Mesodermal cell (in vitro differentiated cells): ENCODE results near the gene DLG2.

Experiments
- H3K27ac ChIP-seq: 2 replicates; pipeline ENCODE4 v1.7.0; 2013; ENCODE audit warnings: mild to moderate bottlenecking, low read depth, low read length, moderate library complexity; ENCODE audit not compliant: severe bottlenecking
- H3K36me3 ChIP-seq: 2 replicates; pipeline ENCODE4 v1.7.1; 2013; ENCODE audit warnings: mild to moderate bottlenecking, low read length, moderate library complexity; ENCODE audit not compliant: control insufficient read depth, insufficient read depth
- H3K4me1 ChIP-seq: one replicate; pipeline ENCODE4 v1.7.1; 2013; ENCODE audit warnings: mild to moderate bottlenecking, low read length; ENCODE audit not compliant: insufficient read depth, control insufficient read depth, poor library complexity, severe bottlenecking
- H3K4me3 ChIP-seq: 2 replicates; pipeline ENCODE4 v1.7.0; 2013; ENCODE audit warnings: low read length, control low read depth, mild to moderate bottlenecking; ENCODE audit not compliant: insufficient read depth, poor library complexity, severe bottlenecking; ENCODE audit errors: extremely low read depth
- H3K9me3 ChIP-seq: 2 replicates; pipeline ENCODE4 v1.7.1; 2013; ENCODE audit warnings: mild to moderate bottlenecking, low read length, moderate library complexity; ENCODE audit not compliant: control insufficient read depth
- WGBS, 2 experiments: methylation state at CpG; one replicate each; pipeline ENCODE4 v1.1.5; 2013; ENCODE audit warnings: missing lambda C conversion rate in 2 of 2; ENCODE audit not compliant: insufficient coverage in 2 of 2; 5-methylcytosine and 5-hydroxymethylcytosine counted together

Gene DLG2

DNA sequence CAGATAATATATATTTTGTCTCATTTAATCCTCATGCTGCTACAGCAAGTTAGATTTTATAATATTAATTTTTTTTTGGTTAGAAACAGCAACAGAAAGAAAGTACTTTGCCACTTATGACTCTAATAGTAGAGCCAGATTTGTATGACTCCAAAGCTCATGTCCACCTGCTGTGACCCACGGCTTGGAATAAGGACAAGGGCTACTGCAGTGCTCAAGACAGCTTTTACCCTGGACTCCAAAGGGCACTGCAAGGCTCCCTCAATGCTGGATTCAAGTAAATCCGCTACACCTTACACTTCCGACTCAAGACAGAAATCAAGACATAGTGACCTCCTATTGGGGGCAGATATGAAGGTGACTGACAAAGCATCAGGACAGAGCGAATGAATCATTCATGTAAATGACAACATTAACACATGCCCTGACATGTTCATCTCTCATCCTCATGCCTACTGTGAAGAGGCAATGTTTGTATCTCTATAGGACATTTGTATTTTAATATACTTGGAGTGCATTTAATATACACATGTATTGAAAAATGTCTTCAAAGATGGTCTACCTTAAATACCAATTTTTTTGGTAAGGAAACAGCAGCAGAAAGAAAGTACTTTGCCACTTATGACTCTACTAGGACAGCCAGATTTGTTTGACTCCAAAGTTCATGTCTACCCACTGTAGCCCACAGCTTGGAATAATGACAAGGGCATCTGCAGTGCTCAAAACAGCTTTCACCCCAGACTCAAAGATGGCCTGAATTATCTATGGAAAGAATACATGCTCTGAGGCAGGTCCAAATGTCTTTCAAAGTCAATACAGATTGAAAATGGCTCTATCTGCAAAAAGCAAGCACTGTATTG, 1965.4 kb downstream of the DLG2 start:
- Histone ChIP-seq H3K4me3 (no peak overlapping the region), H3K9me3 (no peaks in the 10 kb centered on the region), H3K4me1 (peaks cover 4% of the 10 kb centered on the region), H3K36me3 (no peaks in the 10 kb centered on the region), H3K27ac (no peak overlapping the region)
- 83 to 100% methylated on average over 1 of the region's 4 CpGs for WGBS, 2 experiments

DNA sequence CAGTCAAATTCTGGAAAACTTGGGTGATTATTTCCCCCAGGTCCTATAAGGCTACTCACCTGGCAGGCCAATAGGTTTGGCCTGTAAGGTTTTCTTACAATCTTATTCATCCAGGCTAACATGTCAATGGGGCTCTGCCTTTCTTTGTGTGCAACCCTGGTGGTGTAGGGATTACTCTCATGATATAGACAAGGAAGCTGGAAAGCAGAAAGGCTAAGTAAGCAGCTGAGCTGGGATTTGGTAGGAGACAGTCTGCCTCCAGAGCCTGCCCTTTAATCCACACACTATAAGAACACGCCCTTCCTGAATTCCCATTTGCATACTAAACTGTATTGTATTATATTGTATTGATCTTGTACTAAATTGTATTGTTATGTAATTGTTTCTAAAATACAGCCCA, 1967.7 kb downstream of the DLG2 start:
- Histone ChIP-seq H3K4me3 (no peak overlapping the region), H3K9me3 (no peaks in the 10 kb centered on the region), H3K4me1 (peaks cover 4% of the 10 kb centered on the region), H3K27ac (no peak overlapping the region), H3K36me3 (no peaks in the 10 kb centered on the region)
- WGBS, 2 experiments, result no CpG with 5 or more reads among the region's 1 CpG

DNA sequence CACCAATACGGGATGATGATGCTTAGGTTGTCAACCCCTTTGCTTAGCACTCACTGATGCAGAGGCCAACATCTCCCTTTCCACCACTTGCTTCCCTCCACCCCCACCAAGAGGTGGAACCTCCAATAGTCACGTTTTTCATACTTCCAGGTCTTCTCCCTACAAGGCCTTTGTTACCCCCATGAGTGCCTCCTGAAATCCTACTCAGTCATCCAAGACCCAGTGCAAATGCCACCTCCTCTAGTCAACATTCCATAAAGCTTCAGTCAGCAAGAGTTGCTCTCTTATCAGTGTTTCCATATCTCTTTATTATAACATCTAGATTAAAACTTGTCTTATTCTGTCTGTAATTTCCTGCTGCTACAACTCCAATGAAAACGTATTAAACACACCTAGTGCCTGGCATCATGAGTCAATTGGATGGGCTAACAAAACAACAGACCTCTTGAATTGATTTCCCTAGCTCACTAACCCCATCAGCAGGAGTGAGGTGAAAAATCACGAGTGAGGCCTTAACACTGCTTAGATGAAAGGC, 1970.3 kb downstream of the DLG2 start:
- H3K4me3 ChIP-seq, result no peak overlapping the region
- no peaks in the 10 kb centered on the region for H3K4me1 ChIP-seq
- no peak overlapping the region for H3K27ac ChIP-seq
- WGBS, 2 experiments, result 73 to 75% methylated on average over 1 of the region's 4 CpGs
- H3K9me3 ChIP-seq, result no peaks in the 10 kb centered on the region
- no peaks in the 10 kb centered on the region for H3K36me3 ChIP-seq

DNA sequence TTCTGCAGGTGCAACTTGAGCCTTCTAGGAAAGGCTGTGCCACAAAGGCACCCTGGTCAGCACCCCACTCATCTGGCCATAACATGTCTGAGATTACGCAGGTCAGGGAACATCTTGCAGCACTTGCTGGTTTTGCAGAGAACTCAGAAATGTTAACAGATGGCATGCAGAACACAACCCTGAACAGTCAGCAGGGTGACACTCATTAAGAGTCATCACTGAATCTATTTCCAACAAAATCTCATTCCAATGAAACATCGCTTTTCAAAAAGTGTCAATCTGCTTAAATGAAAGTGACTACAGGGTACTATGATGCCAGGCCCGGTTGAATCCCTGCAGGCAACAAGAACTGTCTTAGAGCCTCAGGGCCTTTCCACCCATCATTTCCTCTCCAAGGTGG, 1971.2 kb downstream of the DLG2 start:
- no peaks in the 10 kb centered on the region for H3K36me3 ChIP-seq
- WGBS, 2 experiments, result 90 to 100% methylated on average over 2 of the region's 3 CpGs
- H3K4me3 ChIP-seq, result no peak overlapping the region
- no peaks in the 10 kb centered on the region for H3K9me3 ChIP-seq
- H3K4me1 ChIP-seq, result no peaks in the 10 kb centered on the region
- no peak overlapping the region for H3K27ac ChIP-seq

DNA sequence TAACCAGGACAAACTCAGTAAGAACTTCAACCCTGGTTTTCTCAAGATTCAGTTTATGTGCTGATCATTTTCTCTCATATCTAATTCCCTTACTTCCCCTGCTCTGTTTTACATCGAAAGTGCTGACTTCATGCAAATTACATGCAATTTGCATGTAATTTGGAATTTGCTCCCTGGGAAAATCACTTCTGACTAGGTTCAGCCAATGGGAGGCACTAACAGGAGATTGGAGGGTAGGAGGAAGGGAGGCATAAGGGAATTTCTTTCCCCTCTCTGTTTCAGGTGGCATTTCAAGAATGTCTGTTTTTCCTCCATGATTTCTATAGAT, 1977.7 kb downstream of the DLG2 start:
- Histone ChIP-seq H3K9me3 (no peaks in the 10 kb centered on the region), H3K4me1 (no peaks in the 10 kb centered on the region), H3K4me3 (no peak overlapping the region), H3K27ac (no peak overlapping the region), H3K36me3 (no peaks in the 10 kb centered on the region)
- 83 to 86% methylated on average over 1 of the region's 1 CpG for WGBS, 2 experiments

DNA sequence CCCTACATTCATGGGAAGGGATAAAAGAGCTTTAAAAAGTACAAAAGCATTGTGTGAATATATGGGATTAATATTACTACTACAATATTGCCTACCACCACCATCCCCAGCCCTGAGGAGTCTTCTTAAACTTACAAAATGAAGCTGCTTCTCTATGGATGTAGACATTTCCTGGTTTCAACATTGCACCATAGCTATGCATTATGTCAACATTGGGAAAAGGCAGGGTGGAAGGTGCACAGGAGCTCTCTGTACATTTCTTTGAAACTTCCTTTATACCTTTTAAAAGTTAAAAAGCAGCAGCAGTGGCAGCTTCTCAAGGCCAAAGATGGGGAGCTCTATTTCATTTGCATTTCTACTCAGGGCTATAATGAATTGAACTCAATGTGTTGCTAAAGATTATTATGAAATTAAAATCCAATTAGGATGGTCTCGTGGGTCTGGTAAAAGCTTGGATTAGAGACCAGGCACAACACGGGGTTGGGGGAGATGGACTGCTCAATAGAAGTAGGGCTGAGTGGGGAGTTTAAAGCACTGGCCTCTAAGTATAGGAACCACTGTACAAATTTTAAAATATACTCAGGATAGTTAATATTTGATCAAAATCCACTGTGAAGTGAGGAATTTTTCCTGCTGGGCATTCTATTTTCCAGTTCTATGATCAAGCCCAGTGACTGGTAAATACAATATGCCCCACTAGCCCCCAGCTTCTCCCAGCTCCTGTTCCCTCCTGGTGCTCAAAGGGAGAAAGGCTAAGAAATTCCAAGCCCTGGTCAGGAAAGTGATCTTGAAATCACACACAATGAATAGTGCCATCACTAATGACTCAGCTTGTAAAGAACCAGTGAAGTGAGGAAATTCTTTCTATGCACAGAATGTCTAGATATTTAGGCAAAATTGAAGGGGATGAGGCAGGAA, 1978.3 kb downstream of the DLG2 start:
- Histone ChIP-seq H3K4me1 (no peaks in the 10 kb centered on the region), H3K36me3 (no peaks in the 10 kb centered on the region), H3K27ac (no peak overlapping the region), H3K9me3 (no peaks in the 10 kb centered on the region), H3K4me3 (no peak overlapping the region)
- 80 to 88% methylated on average over 1 of the region's 2 CpGs for WGBS, 2 experiments

DNA sequence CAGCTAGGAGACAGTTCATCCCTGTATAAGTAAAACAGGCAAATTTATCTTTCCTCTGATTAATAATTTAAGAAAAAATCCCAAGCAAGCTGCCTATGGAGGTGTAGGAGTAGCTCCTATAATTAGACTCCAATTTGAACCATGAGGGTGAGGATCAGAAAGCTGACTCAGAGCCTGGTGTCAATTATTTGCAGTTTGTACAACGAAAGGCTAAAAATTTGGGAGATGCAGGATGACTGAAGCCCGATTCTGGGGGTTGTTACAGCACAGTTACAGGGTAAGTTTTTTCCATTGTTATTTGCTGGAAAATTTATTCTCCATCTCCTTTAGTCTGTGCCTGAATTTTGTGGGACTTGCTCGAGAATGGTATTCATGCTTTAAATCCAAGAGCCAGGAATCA, 1981.6 kb downstream of the DLG2 start:
- H3K4me3 ChIP-seq, result no peak overlapping the region
- no peaks in the 10 kb centered on the region for H3K36me3 ChIP-seq
- H3K9me3 ChIP-seq, result no peaks in the 10 kb centered on the region
- H3K4me1 ChIP-seq, result peaks cover 3% of the 10 kb centered on the region
- WGBS, 2 experiments, result 100% methylated on average over 1 to 2 of the region's 3 CpGs
- H3K27ac ChIP-seq, result no peak overlapping the region

DNA sequence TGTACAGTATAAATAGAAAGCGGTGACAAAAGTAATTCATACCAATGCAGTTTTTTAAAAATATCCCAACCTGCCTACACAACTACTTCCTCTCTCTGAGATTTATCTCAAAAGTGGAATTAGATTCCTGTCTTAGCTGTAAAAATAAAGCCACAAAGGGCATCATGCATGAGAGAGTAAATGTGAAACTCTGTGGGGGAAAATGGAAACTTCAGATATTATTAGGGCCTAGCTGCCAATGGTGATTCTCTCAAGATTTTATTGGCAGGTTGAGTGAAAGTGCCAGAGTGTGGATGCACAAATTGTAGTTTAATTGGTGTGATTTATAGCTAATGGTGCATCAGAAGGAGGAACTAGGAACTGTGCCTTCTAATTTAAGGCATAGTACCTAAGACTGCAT, 1984.0 kb downstream of the DLG2 start:
- WGBS, 2 experiments, result no CpG with 5 or more reads among the region's 1 CpG
- Histone ChIP-seq H3K4me1 (peaks cover 3% of the 10 kb centered on the region), H3K27ac (no peak overlapping the region), H3K4me3 (no peak overlapping the region), H3K9me3 (no peaks in the 10 kb centered on the region), H3K36me3 (no peaks in the 10 kb centered on the region)

DNA sequence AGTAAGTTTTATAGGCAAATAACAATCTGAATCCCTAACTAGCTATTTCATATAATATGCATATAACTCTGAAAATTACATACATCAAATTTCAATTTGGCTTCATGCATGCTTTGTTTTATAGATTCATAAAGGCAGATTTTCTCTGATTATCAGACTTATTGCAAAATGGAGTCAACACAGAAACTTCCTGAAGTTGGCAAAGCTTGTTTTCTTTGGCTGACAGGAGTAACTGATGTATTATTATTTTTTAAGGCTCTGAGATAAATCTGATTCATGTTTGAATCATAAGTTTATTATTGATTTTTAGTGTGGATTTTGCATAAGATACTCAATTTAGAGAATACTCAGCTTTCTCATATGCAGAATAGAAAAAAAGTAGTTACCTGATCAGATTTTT, 1984.6 kb downstream of the DLG2 start:
- Histone ChIP-seq H3K4me3 (no peak overlapping the region), H3K4me1 (peaks cover 3% of the 10 kb centered on the region), H3K27ac (no peak overlapping the region), H3K9me3 (no peaks in the 10 kb centered on the region), H3K36me3 (no peaks in the 10 kb centered on the region)

DNA sequence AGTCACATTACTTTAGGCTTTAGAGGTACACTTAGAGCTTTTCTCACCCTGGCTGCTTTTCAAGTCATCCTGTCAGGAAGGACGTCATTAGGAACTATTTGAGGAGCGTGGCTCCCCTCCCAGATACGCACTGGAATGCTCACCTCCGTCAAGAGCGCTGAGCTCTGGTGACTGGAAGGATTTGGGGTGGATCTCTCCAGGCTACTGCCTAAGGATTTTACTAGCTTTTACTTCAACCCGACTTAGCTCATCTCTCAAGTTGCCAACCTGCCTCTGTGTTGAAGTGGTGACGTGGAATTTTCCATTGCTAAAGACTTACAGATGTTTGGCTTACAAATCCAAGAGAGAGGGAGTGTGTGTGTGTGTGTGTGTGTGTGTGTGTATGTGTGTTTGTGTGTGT, 1985.6 kb downstream of the DLG2 start:
- peaks cover 3% of the 10 kb centered on the region for H3K4me1 ChIP-seq
- H3K36me3 ChIP-seq, result no peaks in the 10 kb centered on the region
- H3K9me3 ChIP-seq, result no peaks in the 10 kb centered on the region
- WGBS, 2 experiments, result 67 to 91% methylated on average over 4 to 5 of the region's 7 CpGs
- no peak overlapping the region for H3K27ac ChIP-seq
- no peak overlapping the region for H3K4me3 ChIP-seq
